ENCODE measurements around the gene JAG2.

JAG2 gene

GRCh38 chr14:105107351-105107750, 61.2 kb downstream of the JAG2 start:
- TF ChIP-seq, protein P1, sequence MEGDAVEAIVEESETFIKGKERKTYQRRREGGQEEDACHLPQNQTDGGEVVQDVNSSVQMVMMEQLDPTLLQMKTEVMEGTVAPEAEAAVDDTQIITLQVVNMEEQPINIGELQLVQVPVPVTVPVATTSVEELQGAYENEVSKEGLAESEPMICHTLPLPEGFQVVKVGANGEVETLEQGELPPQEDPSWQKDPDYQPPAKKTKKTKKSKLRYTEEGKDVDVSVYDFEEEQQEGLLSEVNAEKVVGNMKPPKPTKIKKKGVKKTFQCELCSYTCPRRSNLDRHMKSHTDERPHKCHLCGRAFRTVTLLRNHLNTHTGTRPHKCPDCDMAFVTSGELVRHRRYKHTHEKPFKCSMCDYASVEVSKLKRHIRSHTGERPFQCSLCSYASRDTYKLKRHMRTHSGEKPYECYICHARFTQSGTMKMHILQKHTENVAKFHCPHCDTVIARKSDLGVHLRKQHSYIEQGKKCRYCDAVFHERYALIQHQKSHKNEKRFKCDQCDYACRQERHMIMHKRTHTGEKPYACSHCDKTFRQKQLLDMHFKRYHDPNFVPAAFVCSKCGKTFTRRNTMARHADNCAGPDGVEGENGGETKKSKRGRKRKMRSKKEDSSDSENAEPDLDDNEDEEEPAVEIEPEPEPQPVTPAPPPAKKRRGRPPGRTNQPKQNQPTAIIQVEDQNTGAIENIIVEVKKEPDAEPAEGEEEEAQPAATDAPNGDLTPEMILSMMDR (IDR thresholded peaks at IDR 0.05; ENCODE audit: extremely low read depth, missing control alignments), result no peak
- DNase-seq (ENCODE audit: low spot score), result no peak

- TF ChIP-seq, protein P1 (IDR thresholded peaks at IDR 0.05; ENCODE audit: extremely low read depth, missing control alignments), result no peak
- DNase-seq (ENCODE audit: low spot score), result no peak
These were observed 63.4 kb downstream of the JAG2 start for GRCh38 chr14:105105158-105105557.

DNA sequence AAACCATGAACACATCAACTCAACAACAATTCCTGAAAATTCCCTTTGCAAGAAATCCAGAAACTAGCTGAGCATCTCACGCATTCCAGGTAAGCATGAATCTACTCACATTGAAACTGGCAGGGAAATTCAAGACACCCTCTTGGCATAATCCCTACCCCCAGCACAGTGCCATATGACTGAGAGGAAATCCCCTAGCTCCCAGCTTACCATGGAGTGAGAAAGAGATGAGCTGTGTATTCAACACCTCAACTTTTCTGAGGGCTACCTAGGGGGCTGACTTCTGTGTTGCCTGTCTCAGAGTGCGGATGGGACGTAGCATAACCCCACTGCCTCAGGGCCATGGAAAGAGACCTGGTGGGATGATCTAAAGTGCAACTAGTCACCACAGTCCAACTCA, 65.7 kb downstream of the JAG2 start:
- DNase-seq (ENCODE audit: low spot score), result no peak
- TF ChIP-seq, protein P1 (IDR thresholded peaks at IDR 0.05; ENCODE audit: extremely low read depth, missing control alignments), result no peak

GRCh38 chr14:105102361-105102870, 66.2 kb downstream of the JAG2 start:
- TF ChIP-seq, protein P1 (IDR thresholded peaks at IDR 0.05; ENCODE audit: extremely low read depth, missing control alignments), result no peak
- DNase-seq (ENCODE audit: low spot score), result no peak

DNA sequence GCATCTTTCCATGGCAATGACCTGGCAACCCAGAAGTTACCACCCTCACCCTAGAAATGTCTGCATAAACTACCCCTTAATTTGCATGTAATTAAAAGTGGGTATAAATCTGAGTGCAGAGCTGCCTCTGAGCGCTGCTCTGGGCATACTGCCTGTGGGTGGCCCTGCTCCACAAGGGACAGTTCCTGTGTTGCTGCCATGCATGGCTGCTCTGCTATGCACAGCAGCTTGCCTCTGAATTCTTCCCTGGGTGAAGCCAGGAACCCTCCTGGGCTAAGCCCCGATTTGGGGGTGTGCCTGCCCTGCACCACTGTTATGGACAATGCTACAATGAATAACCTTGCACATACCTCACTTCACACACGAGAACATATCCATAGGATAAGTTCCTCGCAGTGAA, 67.7 kb downstream of the JAG2 start:
- TF ChIP-seq, protein P1 (IDR thresholded peaks at IDR 0.05; ENCODE audit: extremely low read depth, missing control alignments), result no peak

GRCh38 chr14:105099778-105100177, 68.8 kb downstream of the JAG2 start:
- DNase-seq (ENCODE audit: low spot score), result no peak
- TF ChIP-seq, protein P1 (IDR thresholded peaks at IDR 0.05; ENCODE audit: extremely low read depth, missing control alignments), result no peak

More for the DNA sequence above, 67.7 kb downstream of the JAG2 start:
- DNase-seq (ENCODE audit: low spot score), result no peak

- TF ChIP-seq, protein P1 (IDR thresholded peaks at IDR 0.05; ENCODE audit: extremely low read depth, missing control alignments), result no peak
These were observed 70.3 kb downstream of the JAG2 start for GRCh38 chr14:105098316-105098715.

More at GRCh38 chr14:105098316-105098715, 70.3 kb downstream of the JAG2 start:
- DNase-seq (ENCODE audit: low spot score), result no peak
